ENCODE data around the gene CPXM2.

DNA sequence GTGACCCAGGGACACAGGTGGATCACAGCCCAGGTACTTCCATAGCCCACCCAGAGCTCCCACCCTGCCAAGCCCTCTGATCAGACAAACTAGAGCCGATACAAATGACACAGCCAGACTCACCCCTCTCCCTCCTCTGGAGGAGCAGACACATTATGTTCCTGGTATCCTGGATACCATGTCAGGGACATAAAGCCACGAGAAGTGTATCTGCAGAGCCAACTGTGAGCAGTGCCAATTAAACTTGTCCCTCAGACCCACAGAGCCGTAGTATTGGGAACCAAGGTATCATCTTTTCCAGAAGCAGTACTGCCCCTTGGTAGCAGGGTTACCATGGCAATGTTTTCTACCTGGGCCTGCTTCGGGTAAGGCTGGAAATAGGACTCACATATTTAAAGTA, 47.3 kb upstream of the CPXM2 start:
- TF ChIP-seq CTCF (IDR thresholded peaks at IDR 0.05; ENCODE audit: poor library complexity) (no peak), EZH2 (IDR thresholded peaks at IDR 0.05; ENCODE audit: borderline replicate concordance) (no peak), EZH2phosphoT487 (IDR thresholded peaks at IDR 0.05; ENCODE audit: low read depth, severe bottlenecking, unreplicated experiment) (no peak)
